ENCODE data around the gene PTPRN2.
A peak's percentile ranks its signal among the peaks of the same experiment; 100 is the strongest.
"Not testable (repeated sequence)": the region's sequence is repeated elsewhere in the genome, so short reads cannot be mapped to it uniquely, and the experiment has no call there.

Gene PTPRN2

GRCh38 chr7:158420591-158421340, 166.9 kb downstream of the PTPRN2 start:
- peak in 3 of 42 donors; percentile 14 to 26 (median 20) for DNase-seq
- intact Hi-C loops (cut with DNase I) = no loop called here

GRCh38 chr7:158419238-158419785, 168.3 kb downstream of the PTPRN2 start:
- intact Hi-C loops (cut with DNase I) = no loop called here
- peak in 29 of 42 donors; percentile 18 to 77 (median 56) for DNase-seq

GRCh38 chr7:158418395-158418794, 169.2 kb downstream of the PTPRN2 start:
- intact Hi-C loops (cut with DNase I) = not testable (repeated sequence)
- DNase-seq = peak in 1 of 42 donors; percentile 1

GRCh38 chr7:158416283-158416933, 171.2 kb downstream of the PTPRN2 start:
- peak in 6 of 42 donors; percentile 6 to 27 (median 12) for DNase-seq
- intact Hi-C loops (cut with DNase I) = no loop called here

GRCh38 chr7:158415316-158415715, 172.3 kb downstream of the PTPRN2 start:
- intact Hi-C loops (cut with DNase I) = no loop called here
- peak in 7 of 42 donors; percentile 1 to 25 (median 13) for DNase-seq

- intact Hi-C loops (cut with DNase I) = no loop called here
- DNase-seq = peak; percentile 78 to 96 (median 90)
These were observed 173.1 kb downstream of the PTPRN2 start for GRCh38 chr7:158414486-158414961.

GRCh38 chr7:158414002-158414401, 173.6 kb downstream of the PTPRN2 start:
- intact Hi-C loops (cut with DNase I) = no loop called here
- peak in 13 of 42 donors; percentile 1 to 55 (median 20) for DNase-seq

GRCh38 chr7:158411232-158411950, 176.2 kb downstream of the PTPRN2 start:
- intact Hi-C loops (cut with DNase I) = no loop called here
- peak in 6 of 42 donors; percentile 11 to 38 (median 16) for DNase-seq

GRCh38 chr7:158410720-158411119, 176.9 kb downstream of the PTPRN2 start:
- intact Hi-C loops (cut with DNase I) = no loop called here
- peak in 3 of 42 donors; percentile 2 to 33 (median 12) for DNase-seq

GRCh38 chr7:158409816-158410330, 177.8 kb downstream of the PTPRN2 start:
- intact Hi-C loops (cut with DNase I) = no loop called here
- peak in 6 of 42 donors; percentile 18 to 44 (median 28) for DNase-seq

GRCh38 chr7:158409120-158409519, 178.5 kb downstream of the PTPRN2 start:
- intact Hi-C loops (cut with DNase I) = no loop called here
- peak in 2 of 42 donors; percentile 5 to 41 for DNase-seq

- intact Hi-C loops (cut with DNase I) = no loop called here
These were observed 179.2 kb downstream of the PTPRN2 start for GRCh38 chr7:158408318-158408920.

GRCh38 chr7:158407581-158408317, 179.9 kb downstream of the PTPRN2 start:
- intact Hi-C loops (cut with DNase I) = no loop called here
- DNase-seq = peak in 8 of 42 donors; percentile 35 to 76 (median 52)

More at GRCh38 chr7:158408318-158408920, 179.2 kb downstream of the PTPRN2 start:
- no peak for DNase-seq

GRCh38 chr7:158406801-158407200, 180.8 kb downstream of the PTPRN2 start:
- intact Hi-C loops (cut with DNase I) = no loop called here
- no peak for DNase-seq

- DNase-seq = peak in 1 of 42 donors; percentile 23
- intact Hi-C loops (cut with DNase I) = no loop called here
These were observed 181.3 kb downstream of the PTPRN2 start for GRCh38 chr7:158406364-158406763.

- DNase-seq; intact Hi-C loops (cut with DNase I): not testable (repeated sequence)
These were observed 181.9 kb downstream of the PTPRN2 start for GRCh38 chr7:158405771-158406170.

GRCh38 chr7:158405324-158405723, 182.3 kb downstream of the PTPRN2 start:
- intact Hi-C loops (cut with DNase I) = no loop called here
- DNase-seq = peak in 1 of 42 donors; percentile 25

Data from head of caudate nucleus (tissue), 42 donors.